CD14-positive monocyte (primary cell): Measurements from ENCODE around the gene RANBP3L. TPM values are rescaled to one million over a fixed set of nuclear protein-coding genes. Genes with fewer than 3 reads are reported as not detected.

ENCODE experiments used
- DNase-seq, 3 donors: peaks; one replicate each; pipeline ENCODE4 v3.0.0-alpha.2; 2011 to 2022
- H2AFZ ChIP-seq: 2 replicates; pipeline ENCODE4 v1.6.0; 2012; ENCODE audit warnings: mild to moderate bottlenecking, low read depth, low read length, inconsistent platforms; ENCODE audit not compliant: insufficient read depth, poor library complexity, severe bottlenecking
- H3K27ac ChIP-seq, 2 donors: 1 replicate in 1 of 2; 2 replicates in 1 of 2; pipeline ENCODE4 v1.5.1; 2012 to 2013; ENCODE audit warnings: low read length in 2 of 2, control low read depth in 1 of 2, inconsistent platforms in 1 of 2, low read depth in 1 of 2, mild to moderate bottlenecking in 1 of 2
- H3K27me3 ChIP-seq, 2 donors: one replicate each; pipeline versions ENCODE4 v1.6.0 to v1.6.1; 2011 to 2013; ENCODE audit warnings: low read length in 2 of 2; ENCODE audit not compliant: control insufficient read depth in 2 of 2, insufficient read depth in 2 of 2
- H3K36me3 ChIP-seq, 2 donors: replicated peaks in 1 of 2; 1 replicate in 1 of 2; 2 replicates in 1 of 2; pipeline versions ENCODE4 v1.5.1 to v1.6.1; 2012 to 2013; ENCODE audit warnings: low read length in 2 of 2, control low read depth in 1 of 2, inconsistent platforms in 1 of 2, mild to moderate bottlenecking in 1 of 2; ENCODE audit not compliant: insufficient read depth in 2 of 2, control insufficient read depth in 1 of 2
- H3K4me1 ChIP-seq, 2 donors: 1 replicate in 1 of 2; 2 replicates in 1 of 2; pipeline versions ENCODE4 v1.5.1 to v1.6.1; 2012 to 2013; ENCODE audit warnings: low read length in 2 of 2, control low read depth in 1 of 2, inconsistent platforms in 1 of 2, mild to moderate bottlenecking in 1 of 2, moderate library complexity in 1 of 2; ENCODE audit not compliant: insufficient read depth in 2 of 2, control insufficient read depth in 1 of 2
- H3K4me2 ChIP-seq: replicated peaks from 2 replicates; pipeline ENCODE3; 2012; ENCODE audit warnings: low read length, moderate library complexity, mild to moderate bottlenecking; ENCODE audit not compliant: poor library complexity, severe bottlenecking; ENCODE audit errors: extremely low read depth
- H3K4me3 ChIP-seq, 3 experiments: fragments of 200-600 bp in 1 of 3; sonication (generic) in 1 of 3; replicated peaks in 1 of 3; 1 replicate in 2 of 3; 2 replicates in 1 of 3; pipeline ENCODE4 v1.5.1; 2011 to 2013; ENCODE audit warnings: low read length in 3 of 3, mild to moderate bottlenecking in 3 of 3, control low read depth in 2 of 3, low read depth in 2 of 3, inconsistent platforms in 1 of 3, moderate library complexity in 1 of 3
- H3K79me2 ChIP-seq: 2 replicates; pipeline ENCODE4 v1.6.0; 2012; ENCODE audit warnings: mild to moderate bottlenecking, control low read depth, inconsistent platforms, low read length, moderate library complexity; ENCODE audit not compliant: insufficient read depth
- H3K9ac ChIP-seq: 2 replicates; pipeline ENCODE4 v1.6.0; 2017; ENCODE audit warnings: low read length, mild to moderate bottlenecking; ENCODE audit not compliant: insufficient read depth, poor library complexity, severe bottlenecking
- H3K9me3 ChIP-seq, 2 donors: replicated peaks in 1 of 2; 1 replicate in 1 of 2; 2 replicates in 1 of 2; pipeline versions ENCODE4 v1.5.1 to v1.6.1; 2012 to 2013; ENCODE audit warnings: low read length in 2 of 2, control low read depth in 1 of 2; ENCODE audit not compliant: control insufficient read depth in 1 of 2, insufficient read depth in 1 of 2
- H4K20me1 ChIP-seq: 2 replicates; pipeline ENCODE4 v1.6.0; 2012; ENCODE audit warnings: mild to moderate bottlenecking, low read length, control low read depth, moderate library complexity; ENCODE audit not compliant: insufficient read depth
- H3K27ac Mint-ChIP-seq, 7 donors: one replicate each; pipeline ENCODE4 v1.8.0; 2020; ENCODE audit warnings: mild to moderate bottlenecking in 7 of 7, mixed read lengths in 7 of 7, moderate library complexity in 6 of 7, inconsistent platforms in 2 of 7
- H3K27me3 Mint-ChIP-seq, 3 donors: one replicate each; pipeline ENCODE4 v1.8.0; 2021 to 2022; ENCODE audit warnings: low read depth in 3 of 3, mild to moderate bottlenecking in 3 of 3, mixed read lengths in 3 of 3, moderate library complexity in 3 of 3, inconsistent platforms in 1 of 3
- H3K36me3 Mint-ChIP-seq, 2 donors: one replicate each; pipeline ENCODE4 v1.8.0; 2020; ENCODE audit warnings: mixed read lengths in 2 of 2, inconsistent platforms in 1 of 2, mild to moderate bottlenecking in 1 of 2
- H3K4me1 Mint-ChIP-seq: one replicate; pipeline ENCODE4 v1.8.0; 2020; ENCODE audit warnings: mild to moderate bottlenecking, mixed read lengths
- H3K4me3 Mint-ChIP-seq, 2 donors: one replicate each; pipeline ENCODE4 v1.8.0; 2020; ENCODE audit warnings: mild to moderate bottlenecking in 2 of 2, mixed read lengths in 2 of 2, moderate library complexity in 1 of 2
- H3K9me3 Mint-ChIP-seq, 7 donors: one replicate each; pipeline ENCODE4 v1.8.0; 2020 to 2022; ENCODE audit warnings: mixed read lengths in 7 of 7, mild to moderate bottlenecking in 6 of 7, moderate library complexity in 6 of 7, inconsistent platforms in 2 of 7
- WGBS: methylation state at CpG from one replicate; pipeline ENCODE4 v1.1.5; 2013; ENCODE audit warnings: missing lambda C conversion rate; ENCODE audit not compliant: insufficient coverage; 5-methylcytosine and 5-hydroxymethylcytosine counted together
- intact Hi-C, 2 donors: fragments of 100-400 bp; cut with micrococcal nuclease; formaldehyde crosslinking; loops; one replicate each; pipeline versions ENCODE4 v1.15.0 to v1.15.1; 2023
- polyA plus RNA-seq, 3 donors: library from polyadenylated mRNA; depleted of rRNA in 1 of 3; unstranded in 2 of 3; stranded (reverse) in 1 of 3; fragments of 300-500 nt in 2 of 3; fragments of >200 nt in 1 of 3; fragmentation: Illumina TruSeq in 2 of 3; gene quantifications; 1 replicate in 2 of 3; 2 replicates in 1 of 3; pipeline ENCODE4 v1.2.3, GENCODE V29; 2012 to 2021
- TF ChIP-seq, protein P1 (sequence below): fragments of 200-600 bp; IDR thresholded peaks from one replicate; pipeline ENCODE4 v1.8.0; 2022; ENCODE audit warnings: antibody characterized with exemption, mild to moderate bottlenecking

RANBP3L gene
- polyA plus RNA-seq, 3 donors = not detected

DNA sequence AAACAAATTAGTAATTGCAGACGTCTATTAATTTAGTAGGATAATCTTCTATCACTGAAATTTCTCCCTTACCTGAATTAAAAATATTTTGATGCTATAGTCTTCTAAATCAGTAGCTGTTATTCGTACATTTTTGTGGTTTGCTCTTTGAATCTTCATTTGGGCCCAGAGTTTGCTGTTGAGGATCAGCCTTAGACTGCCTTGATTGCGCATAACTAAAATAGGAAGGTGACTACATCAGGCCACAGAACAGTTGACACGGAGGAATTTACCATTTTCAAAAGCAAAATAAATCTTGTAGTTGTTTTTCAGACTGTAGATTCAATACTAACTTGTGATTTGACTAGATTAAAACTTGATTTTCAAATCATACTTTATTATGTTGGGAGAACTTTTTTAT lies 48.1 kb downstream of the RANBP3L start:
- Histone ChIP-seq H3K9ac (no peak overlapping the region), H4K20me1 (no peaks in the 10 kb centered on the region), H3K9me3 (no peaks in the 10 kb centered on the region), H3K27ac (no peak overlapping the region), H3K27me3 (no peaks in the 10 kb centered on the region), H2AFZ (no peak overlapping the region), H3K79me2 (no peaks in the 10 kb centered on the region), H3K4me3 (no peak overlapping the region), H3K36me3 (no peaks in the 10 kb centered on the region), H3K4me1 (no peaks in the 10 kb centered on the region), H3K4me2 (no peak overlapping the region)
- TF ChIP-seq, protein P1, sequence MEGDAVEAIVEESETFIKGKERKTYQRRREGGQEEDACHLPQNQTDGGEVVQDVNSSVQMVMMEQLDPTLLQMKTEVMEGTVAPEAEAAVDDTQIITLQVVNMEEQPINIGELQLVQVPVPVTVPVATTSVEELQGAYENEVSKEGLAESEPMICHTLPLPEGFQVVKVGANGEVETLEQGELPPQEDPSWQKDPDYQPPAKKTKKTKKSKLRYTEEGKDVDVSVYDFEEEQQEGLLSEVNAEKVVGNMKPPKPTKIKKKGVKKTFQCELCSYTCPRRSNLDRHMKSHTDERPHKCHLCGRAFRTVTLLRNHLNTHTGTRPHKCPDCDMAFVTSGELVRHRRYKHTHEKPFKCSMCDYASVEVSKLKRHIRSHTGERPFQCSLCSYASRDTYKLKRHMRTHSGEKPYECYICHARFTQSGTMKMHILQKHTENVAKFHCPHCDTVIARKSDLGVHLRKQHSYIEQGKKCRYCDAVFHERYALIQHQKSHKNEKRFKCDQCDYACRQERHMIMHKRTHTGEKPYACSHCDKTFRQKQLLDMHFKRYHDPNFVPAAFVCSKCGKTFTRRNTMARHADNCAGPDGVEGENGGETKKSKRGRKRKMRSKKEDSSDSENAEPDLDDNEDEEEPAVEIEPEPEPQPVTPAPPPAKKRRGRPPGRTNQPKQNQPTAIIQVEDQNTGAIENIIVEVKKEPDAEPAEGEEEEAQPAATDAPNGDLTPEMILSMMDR = no peak
- no peaks in the 10 kb centered on the region for H3K4me1 Mint-ChIP-seq
- no peak overlapping the region for H3K27ac Mint-ChIP-seq
- H3K9me3 Mint-ChIP-seq = no peaks in the 10 kb centered on the region
- DNase-seq = no peak
- H3K27me3 Mint-ChIP-seq = no peaks in the 10 kb centered on the region
- intact Hi-C loops = no loop called here
- no peak overlapping the region for H3K4me3 Mint-ChIP-seq
- no peaks in the 10 kb centered on the region for H3K36me3 Mint-ChIP-seq
- WGBS = no CpG with 5 or more reads among the region's 4 CpGs

- Mint-ChIP-seq H3K9me3 (no peaks in the 10 kb centered on the region), H3K4me3 (no peak overlapping the region), H3K36me3 (no peaks in the 10 kb centered on the region), H3K27ac (no peak overlapping the region), H3K4me1 (no peaks in the 10 kb centered on the region), H3K27me3 (peaks cover 0 to 1% (median 0%) of the 10 kb centered on the region in 3 donors)
- 80% methylated on average over 1 of the region's 3 CpGs for WGBS
- no peak overlapping the region for H3K4me2 ChIP-seq
- TF ChIP-seq, protein P1 = no peak
- no peaks in the 10 kb centered on the region for H3K79me2 ChIP-seq
- H3K36me3 ChIP-seq = no peaks in the 10 kb centered on the region
- intact Hi-C loops = no loop called here
- no peak overlapping the region for H3K27ac ChIP-seq
- no peak for DNase-seq
- H3K9ac ChIP-seq = no peak overlapping the region
- no peaks in the 10 kb centered on the region for H3K27me3 ChIP-seq
- H3K4me3 ChIP-seq = no peak overlapping the region
- no peaks in the 10 kb centered on the region for H3K4me1 ChIP-seq
- H3K9me3 ChIP-seq = no peaks in the 10 kb centered on the region
- no peaks in the 10 kb centered on the region for H4K20me1 ChIP-seq
- no peak overlapping the region for H2AFZ ChIP-seq
These were observed 48.9 kb downstream of the RANBP3L start for GRCh38 chr5:36252722-36253365.
